Stimulated activated CD4-positive, alpha-beta T cell treated with anti-CD3 and anti-CD28 coated beads, Interleukin-4, amount 100 ng/mL, for 4 hours (primary cell): ENCODE results near the gene MXD4.
"Not testable (repeated sequence)": the region's sequence is repeated elsewhere in the genome, so short reads cannot be mapped to it uniquely, and the experiment has no call there.

Source experiments
- DNase-seq, 2 experiments: peaks; one replicate each; pipeline ENCODE4 v3.0.0-alpha.2; 2020

The MXD4 gene

DNA sequence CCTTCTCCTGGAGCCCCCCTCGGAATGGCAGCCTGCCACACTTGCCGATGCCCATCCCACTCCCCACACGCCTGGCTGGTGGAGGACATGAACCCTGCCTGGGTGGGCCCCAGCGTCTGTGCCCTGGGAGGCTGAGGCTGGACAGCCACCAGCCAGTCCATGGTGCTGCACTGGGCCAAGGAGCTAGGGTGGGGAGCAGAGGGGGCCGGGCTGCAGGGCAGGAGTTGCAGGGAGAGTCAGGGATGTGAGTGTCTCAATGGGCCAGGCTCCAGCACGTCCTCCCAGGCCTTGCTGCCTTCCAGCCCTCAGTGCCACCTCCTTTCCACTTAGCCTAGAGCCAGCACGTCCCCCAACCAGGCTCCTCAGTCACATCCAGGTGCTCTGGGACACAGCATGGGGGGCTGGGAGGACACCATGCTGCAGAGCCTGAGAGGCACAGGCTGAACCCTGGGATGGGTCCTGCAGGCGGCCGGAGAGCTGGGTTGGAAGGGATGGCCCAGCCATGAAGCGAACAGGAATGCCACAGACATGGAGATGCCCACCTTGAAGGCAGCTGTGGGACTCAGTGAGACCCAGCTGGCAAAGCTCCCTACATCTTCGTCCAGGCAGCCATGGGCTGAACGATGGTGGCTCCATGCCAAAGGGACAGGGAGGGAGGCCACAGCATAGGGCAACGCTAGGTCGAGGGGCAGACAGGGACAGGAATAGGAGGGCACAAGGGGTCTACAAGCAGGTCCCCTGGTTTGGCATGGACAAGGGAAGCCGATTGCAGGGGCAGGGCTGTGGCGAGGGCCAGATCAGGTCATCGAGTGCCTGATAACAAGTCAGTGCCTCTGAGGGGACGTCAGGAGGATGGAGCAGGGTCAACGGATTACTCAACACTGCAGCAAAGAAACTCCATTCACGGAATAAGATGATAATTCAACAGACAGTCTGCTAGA is 30.1 kb upstream of the MXD4 start:
- DNase-seq: no peak

GRCh38 chr4:2290974-2291704 is 29.2 kb upstream of the MXD4 start:
- DNase-seq: peak; percentile 25 to 38

- DNase-seq: no peak
Observed at GRCh38 chr4:2290488-2290887, 28.6 kb upstream of the MXD4 start.

- no peak for DNase-seq
Observed at GRCh38 chr4:2289955-2290333, 28.0 kb upstream of the MXD4 start.

DNA sequence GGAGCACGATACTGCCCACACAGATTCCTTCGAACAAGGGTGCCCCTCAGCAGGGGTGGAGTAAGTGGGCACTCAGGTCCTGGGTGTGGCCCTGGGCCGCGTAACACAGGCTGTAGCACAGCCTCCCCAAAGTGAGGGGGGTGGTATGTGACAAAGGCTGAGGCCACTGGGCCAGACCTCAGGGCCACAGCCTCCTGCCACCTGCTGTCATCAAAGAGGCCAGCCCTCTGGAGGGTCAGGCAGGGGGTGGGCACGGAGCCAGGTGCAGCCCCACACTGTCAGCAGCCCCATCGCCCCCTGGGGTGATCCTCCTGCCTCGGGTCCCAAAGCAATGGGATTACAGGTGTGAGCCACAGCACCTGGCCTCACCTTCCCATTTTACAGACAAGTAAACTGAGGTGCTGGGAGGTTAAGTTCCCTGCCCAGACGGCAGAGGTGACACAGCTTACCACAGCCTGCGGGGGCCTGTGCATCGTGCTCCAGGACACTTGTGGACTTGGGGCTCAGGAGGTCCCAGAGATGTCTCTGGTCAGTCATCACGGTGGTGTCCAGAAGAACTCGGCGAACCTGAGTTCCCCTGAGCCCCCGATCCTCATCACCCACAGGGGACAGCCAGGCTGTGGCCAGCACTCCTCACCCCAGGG is 27.5 kb upstream of the MXD4 start:
- DNase-seq: no peak

DNA sequence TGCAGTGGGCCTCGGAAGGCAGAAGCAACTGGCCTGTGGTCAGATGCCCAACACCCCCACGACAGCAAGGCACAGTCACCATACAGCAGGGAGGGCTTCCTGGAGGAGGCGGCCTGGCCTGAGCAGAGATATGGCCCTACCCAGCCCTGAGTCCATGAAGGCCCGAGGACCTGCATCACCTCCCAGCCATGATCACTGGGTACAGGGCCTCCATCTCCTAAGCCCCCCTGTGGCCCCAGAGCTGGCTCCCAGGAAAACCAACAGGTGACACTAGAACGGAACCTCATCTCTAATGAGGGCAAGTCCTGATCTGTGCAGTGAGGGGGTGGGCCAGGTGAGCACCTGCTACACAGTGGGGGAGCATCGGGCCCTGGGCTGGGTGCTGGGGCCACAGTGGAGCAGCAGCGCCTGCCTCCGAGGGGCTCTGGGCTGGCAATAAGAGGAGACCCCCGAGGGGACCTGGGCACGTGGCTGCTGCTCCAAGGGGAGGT is 26.2 kb upstream of the MXD4 start:
- no peak for DNase-seq

GRCh38 chr4:2287594-2287915 is 25.6 kb upstream of the MXD4 start:
- no peak for DNase-seq

GRCh38 chr4:2286904-2287593 is 25.1 kb upstream of the MXD4 start:
- no peak for DNase-seq

GRCh38 chr4:2285613-2286381 is 23.9 kb upstream of the MXD4 start:
- DNase-seq: no peak

DNA sequence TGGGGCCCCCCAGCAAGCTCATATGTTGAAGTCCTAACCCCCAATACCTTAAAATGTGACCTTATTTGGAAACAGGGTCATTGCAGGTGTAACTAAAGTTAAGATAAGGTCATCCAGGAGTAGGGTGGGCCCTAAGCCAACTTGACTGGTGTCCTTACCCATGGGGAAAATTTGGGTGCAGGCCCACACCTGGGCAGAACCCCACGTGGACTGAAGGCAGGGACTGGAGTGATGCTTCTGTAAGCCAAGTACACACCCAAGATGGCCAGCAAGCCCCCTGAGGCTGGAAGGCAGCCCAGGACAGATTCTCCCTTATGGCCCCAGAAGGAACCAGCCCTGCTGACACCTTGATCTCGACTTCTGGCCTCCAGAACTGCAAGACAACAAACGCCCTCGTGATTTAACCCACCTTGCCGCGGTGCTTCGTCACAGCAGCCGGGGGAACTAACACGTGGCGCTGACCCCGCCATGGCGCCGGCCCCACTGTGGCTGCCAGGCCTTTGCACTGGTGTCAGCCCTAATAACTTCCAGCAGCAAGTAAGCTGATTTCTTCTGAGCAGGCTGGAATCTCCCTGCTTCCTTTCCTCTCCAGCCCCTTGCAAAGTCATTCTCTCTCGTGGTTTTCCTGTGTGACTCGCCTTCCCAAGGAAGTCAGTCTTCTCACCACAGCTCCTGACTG is 23.2 kb upstream of the MXD4 start:
- DNase-seq: no peak

DNA sequence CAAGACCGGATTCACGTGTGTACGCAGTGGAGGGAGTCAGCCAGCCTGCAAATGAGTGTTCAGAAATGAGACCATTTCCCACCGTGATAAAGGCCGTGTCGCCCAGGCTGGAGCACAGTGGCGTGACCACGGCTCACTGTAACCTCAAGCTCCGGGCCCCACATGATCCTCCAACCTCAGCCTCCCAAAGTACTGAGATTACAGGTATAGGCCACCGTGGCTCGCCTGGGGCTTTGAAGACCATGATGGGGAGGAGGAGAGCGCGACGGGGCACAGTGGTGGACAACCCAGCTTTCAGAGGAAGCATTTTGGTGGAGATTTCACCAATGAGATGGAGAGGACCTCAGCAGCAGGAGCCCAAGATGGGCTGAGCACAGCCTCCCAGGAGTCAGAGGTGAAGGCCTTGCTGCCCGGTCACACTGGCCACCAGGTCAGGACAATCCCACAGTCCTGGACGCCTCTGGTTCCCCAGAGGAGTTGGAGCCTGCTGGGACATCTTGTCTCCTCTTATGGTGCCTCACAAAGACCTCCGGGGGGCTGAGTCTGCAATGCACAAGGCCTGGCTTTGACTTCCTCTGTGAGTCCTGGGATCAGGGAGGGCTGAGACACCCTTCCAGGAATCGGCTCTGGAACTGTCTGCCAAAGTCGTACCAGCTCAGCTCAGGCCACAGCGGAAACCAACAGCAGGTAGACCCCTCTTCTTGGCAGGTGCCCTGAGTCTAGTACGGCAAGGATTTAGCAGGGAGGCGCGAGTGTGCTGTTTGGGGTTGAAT is 22.4 kb upstream of the MXD4 start:
- DNase-seq: no peak

DNA sequence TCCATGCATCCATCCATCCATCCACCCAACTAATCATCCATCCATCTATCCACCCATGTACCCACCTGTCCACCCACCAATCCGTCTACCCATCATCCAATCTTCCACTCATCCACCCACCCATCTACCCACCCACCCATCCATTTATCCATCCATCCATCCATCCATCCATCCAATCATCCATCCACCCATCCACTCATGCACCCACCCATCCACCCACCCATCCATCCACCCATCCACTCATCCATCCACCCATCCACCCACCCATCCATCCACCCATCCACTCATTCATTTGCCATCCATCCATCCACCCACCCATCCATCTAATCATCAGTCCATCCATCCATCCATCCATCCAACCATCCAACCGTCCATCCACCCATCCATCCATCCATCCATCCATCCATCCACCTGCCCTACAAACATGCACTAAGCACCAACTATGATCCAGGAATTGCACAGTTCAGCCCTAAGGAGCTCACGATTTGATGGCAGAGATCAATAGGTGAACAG is 21.3 kb upstream of the MXD4 start:
- DNase-seq: no peak

DNA sequence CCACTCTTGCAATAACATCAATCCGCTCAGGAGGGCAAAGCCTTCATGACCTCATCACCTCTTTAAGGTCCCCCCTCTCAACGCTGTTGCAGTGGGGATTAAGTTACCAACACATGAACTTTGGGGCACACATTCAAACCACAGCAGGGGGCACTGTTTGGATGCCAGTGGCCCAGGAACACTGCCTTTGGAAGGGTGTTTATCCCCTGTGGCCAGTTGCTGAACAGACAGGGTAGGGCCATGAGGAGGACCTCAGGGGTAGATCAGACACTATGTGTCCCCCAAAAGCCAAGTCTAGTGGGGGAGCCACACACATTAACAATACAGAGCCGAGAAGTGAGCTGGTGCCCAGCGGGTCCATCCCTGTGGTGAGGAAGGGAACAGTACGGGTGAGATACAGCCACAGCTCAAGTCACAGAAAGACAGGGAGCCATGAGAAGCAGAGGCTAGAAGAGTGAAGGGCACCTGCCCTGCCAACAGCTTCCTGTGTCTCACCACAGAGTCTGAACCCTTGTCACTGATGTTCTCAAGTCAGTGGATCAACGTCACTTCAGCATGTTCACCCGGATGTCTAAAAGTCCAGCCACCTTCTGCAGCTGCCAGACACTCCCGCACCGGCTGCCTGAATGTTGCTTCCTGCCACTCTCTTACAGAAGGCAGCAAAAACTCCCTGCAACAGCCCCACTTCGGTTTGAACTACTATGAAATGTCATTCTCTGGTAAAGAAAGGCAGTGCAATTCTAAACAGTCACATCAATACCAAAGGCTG is 19.9 kb upstream of the MXD4 start:
- peak; percentile 38 to 62 for DNase-seq

GRCh38 chr4:2280531-2281300 is 18.8 kb upstream of the MXD4 start:
- no peak for DNase-seq

- no peak for DNase-seq
Observed at GRCh38 chr4:2277956-2278355, 16.0 kb upstream of the MXD4 start.

GRCh38 chr4:2276581-2277325 is 14.8 kb upstream of the MXD4 start:
- no peak for DNase-seq

DNA sequence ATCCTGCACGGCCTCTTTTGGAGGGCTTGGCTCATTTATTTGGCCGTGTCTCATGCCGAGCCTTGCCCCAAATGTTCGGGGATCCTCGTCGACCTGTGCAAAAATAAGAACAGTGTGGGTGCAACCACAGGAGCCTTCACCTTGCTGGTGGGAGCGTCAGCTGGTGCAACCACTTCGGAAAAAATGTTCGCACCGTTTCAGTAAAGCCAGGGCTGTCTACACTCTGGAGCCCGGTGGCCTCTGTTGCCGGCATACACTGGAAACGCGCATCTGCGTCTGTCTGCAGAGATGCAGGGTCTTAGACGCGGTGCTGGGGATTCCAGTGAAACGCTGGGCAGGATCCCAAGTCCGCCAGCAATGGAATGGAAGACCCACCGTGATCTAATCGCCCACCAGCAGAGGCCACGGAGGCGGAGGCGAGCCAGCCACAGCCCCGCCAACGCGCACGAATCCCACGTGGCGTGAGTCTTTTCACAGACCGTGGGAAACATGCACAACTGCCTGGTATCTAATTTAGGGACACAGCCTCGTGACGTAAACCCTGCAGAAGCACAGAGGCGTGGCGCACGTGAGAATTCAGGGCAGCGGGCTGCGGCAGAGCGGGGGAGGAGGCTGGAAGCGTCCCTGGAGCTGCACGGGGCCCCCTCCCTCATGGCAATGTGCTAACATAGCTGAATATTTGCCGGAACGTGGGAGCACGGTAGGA is 13.8 kb upstream of the MXD4 start:
- DNase-seq: no peak

GRCh38 chr4:2275044-2275397 is 13.1 kb upstream of the MXD4 start:
- DNase-seq: not testable (repeated sequence)
